Adrenal gland (tissue), 12 donors: ENCODE measurements around the gene CARD9. TPM values are rescaled to one million over a fixed set of nuclear protein-coding genes. Genes with fewer than 3 reads are reported as not detected.

Experiments
- DNase-seq, 7 donors: peaks; one replicate each; pipeline ENCODE4 v3.0.0-alpha.2; 2019 to 2020
- H3K27ac ChIP-seq, 5 donors: fragments of 200-600 bp; sonication (generic) in 4 of 5; 1 replicate in 3 of 5; 2 replicates in 2 of 5; pipeline versions ENCODE4 v1.5.1 to v1.8.0; 2016 to 2020; ENCODE audit warnings: mild to moderate bottlenecking in 1 of 5
- H3K27me3 ChIP-seq: fragments of 200-600 bp; 2 replicates; pipeline ENCODE4 v1.8.0; 2021
- H3K36me3 ChIP-seq, 2 donors: fragments of 200-600 bp; replicated peaks in 1 of 2; 1 replicate in 1 of 2; 2 replicates in 1 of 2; pipeline versions ENCODE4 v1.5.1 to v1.8.0; 2018 to 2022
- H3K4me1 ChIP-seq, 2 donors: fragments of 200-600 bp; replicated peaks in 1 of 2; 1 replicate in 1 of 2; 2 replicates in 1 of 2; pipeline versions ENCODE4 v1.5.1 to v1.8.0; 2018 to 2021
- H3K4me3 ChIP-seq, 4 donors: fragments of 200-600 bp; sonication (generic) in 3 of 4; one replicate each; pipeline ENCODE4 v1.5.1; 2016 to 2018
- H3K9me3 ChIP-seq, 3 donors: fragments of 200-600 bp; sonication (generic) in 1 of 3; replicated peaks in 1 of 3; 1 replicate in 2 of 3; 2 replicates in 1 of 3; pipeline versions ENCODE4 v1.5.1 to v1.8.0; 2016 to 2021
- POLR2A ChIP-seq, 2 donors: fragments of 450-650 bp; IDR thresholded peaks; one replicate each; pipeline ENCODE4 v1.6.1; 2017; ENCODE audit warnings: antibody characterized with exemption in 2 of 2, mild to moderate bottlenecking in 2 of 2, moderate library complexity in 1 of 2
- WGBS, 4 donors: extraction: QIAGEN DNeasy Blood & Tissue Kit in 2 of 4; methylation state at CpG; one replicate each; pipeline versions ENCODE4 v1.1.5 to v1.1.7; 2013 to 2017; 5-methylcytosine and 5-hydroxymethylcytosine counted together
- intact Hi-C, 2 donors: fragments of 100-400 bp; cut with DNase I; formaldehyde crosslinking; loops; one replicate each; pipeline versions ENCODE4 v1.14.1 to v1.15.0; 2022 to 2023
- polyA plus RNA-seq, 3 donors: library from polyadenylated mRNA; stranded (reverse); fragments of 200-250 nt in 2 of 3; fragments of 350-450 nt in 1 of 3; fragmentation: Illumina TruSeq in 1 of 3; extraction: RNeasy Lipid Tissue Mini Kit (QIAGEN cat#74804) in 1 of 3; gene quantifications; one replicate each; pipeline ENCODE4 v1.2.3, GENCODE V29; 2013 to 2014
- total RNA-seq, 9 donors: library from RNA; depleted of rRNA in 4 of 9; stranded (reverse); fragments of >200 nt in 4 of 9; fragments of 120-200 nt in 1 of 9; fragmentation: NEBNext Ultra II Directional in 1 of 9; extraction: Animal tissue kit (Norgen Biotek cat#: 25700) in 1 of 9; gene quantifications; one replicate each; pipeline versions ENCODE4 v1.1.0 to v1.2.4, GENCODE V29; 2013 to 2023
- TF ChIP-seq, protein P1 (sequence below), 6 experiments: fragments of 450-650 bp in 4 of 6; fragments of 200-600 bp in 2 of 6; sonication (generic) in 1 of 6; IDR thresholded peaks; 1 replicate in 5 of 6; 2 replicates in 1 of 6; pipeline versions ENCODE4 v1.5.1 to v1.8.0; 2016 to 2021; ENCODE audit warnings: antibody characterized with exemption in 6 of 6, mild to moderate bottlenecking in 2 of 6, moderate library complexity in 1 of 6
- donor health status: healthy with polysubstance abuse.
- donor health status: Bipolar disorder and iron deficiency.
- donor health status: DM: yes; HTN: yes; CAD: no.
- donor health status: DM: no; HTN: no; CAD: no.
- donor health status: DM: no; HTN: no; CAD: no.
- donor health status: DM: yes; HTN: yes; CAD: no.

Gene CARD9
- total and polyA plus RNA-seq, 12 donors: 0.35 to 10.6 (median 4.0) TPM

- peaks cover 0 to 49% of the 10 kb centered on the region in 2 donors for H3K36me3 ChIP-seq
- 87 to 96% (median 95%) methylated on average over 15 to 17 of the region's 17 CpGs; no CpG with 5 or more reads in 1 of the 4 donors for WGBS, 4 donors
- TF ChIP-seq POLR2A (IDR thresholded peaks at IDR 0.05): no peak
- no peaks in the 10 kb centered on the region for H3K4me1 ChIP-seq
- no peaks in the 10 kb centered on the region for H3K9me3 ChIP-seq
- no peak overlapping the region for H3K4me3 ChIP-seq
- no peak overlapping the region for H3K27ac ChIP-seq
- no peaks in the 10 kb centered on the region for H3K27me3 ChIP-seq
- intact Hi-C loops: no loop called here
- no peak for DNase-seq
Observed at GRCh38 chr9:136380381-136380780, 6.9 kb upstream of the CARD9 start.

DNA sequence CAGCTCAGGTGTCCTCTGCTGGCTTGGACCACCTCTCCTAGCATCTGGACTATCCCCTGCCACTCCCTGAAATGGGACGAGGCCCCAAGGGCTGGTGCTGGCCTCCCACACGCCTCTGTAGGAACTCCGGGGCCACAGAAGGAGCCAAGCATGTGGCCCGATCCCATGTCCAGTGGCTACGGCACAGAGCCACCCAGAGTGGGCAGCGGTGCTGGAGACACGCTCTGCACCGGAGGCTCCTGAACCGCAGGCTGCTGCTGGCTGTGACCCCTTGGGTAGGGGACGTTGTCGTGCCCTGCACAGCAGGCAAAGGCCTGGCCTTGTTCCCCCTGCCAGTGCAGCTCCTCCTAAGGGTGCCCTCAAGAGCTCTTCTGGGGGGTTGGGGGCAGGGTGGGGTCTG, 6.4 kb upstream of the CARD9 start:
- no peaks in the 10 kb centered on the region for H3K9me3 ChIP-seq
- H3K36me3 ChIP-seq: peaks cover 0 to 49% of the 10 kb centered on the region in 2 donors
- H3K27ac ChIP-seq: no peak overlapping the region
- H3K4me1 ChIP-seq: no peaks in the 10 kb centered on the region
- WGBS, 4 donors: 88 to 95% (median 88%) methylated on average over 5 to 11 of the region's 11 CpGs; no CpG with 5 or more reads in 1 of the 4 donors
- no peak for DNase-seq
- intact Hi-C loops: no loop called here
- H3K27me3 ChIP-seq: no peaks in the 10 kb centered on the region
- H3K4me3 ChIP-seq: no peak overlapping the region
- no peak for TF ChIP-seq POLR2A (IDR thresholded peaks at IDR 0.05)
- TF ChIP-seq, protein P1, sequence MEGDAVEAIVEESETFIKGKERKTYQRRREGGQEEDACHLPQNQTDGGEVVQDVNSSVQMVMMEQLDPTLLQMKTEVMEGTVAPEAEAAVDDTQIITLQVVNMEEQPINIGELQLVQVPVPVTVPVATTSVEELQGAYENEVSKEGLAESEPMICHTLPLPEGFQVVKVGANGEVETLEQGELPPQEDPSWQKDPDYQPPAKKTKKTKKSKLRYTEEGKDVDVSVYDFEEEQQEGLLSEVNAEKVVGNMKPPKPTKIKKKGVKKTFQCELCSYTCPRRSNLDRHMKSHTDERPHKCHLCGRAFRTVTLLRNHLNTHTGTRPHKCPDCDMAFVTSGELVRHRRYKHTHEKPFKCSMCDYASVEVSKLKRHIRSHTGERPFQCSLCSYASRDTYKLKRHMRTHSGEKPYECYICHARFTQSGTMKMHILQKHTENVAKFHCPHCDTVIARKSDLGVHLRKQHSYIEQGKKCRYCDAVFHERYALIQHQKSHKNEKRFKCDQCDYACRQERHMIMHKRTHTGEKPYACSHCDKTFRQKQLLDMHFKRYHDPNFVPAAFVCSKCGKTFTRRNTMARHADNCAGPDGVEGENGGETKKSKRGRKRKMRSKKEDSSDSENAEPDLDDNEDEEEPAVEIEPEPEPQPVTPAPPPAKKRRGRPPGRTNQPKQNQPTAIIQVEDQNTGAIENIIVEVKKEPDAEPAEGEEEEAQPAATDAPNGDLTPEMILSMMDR (IDR thresholded peaks at IDR 0.05): no peak

DNA sequence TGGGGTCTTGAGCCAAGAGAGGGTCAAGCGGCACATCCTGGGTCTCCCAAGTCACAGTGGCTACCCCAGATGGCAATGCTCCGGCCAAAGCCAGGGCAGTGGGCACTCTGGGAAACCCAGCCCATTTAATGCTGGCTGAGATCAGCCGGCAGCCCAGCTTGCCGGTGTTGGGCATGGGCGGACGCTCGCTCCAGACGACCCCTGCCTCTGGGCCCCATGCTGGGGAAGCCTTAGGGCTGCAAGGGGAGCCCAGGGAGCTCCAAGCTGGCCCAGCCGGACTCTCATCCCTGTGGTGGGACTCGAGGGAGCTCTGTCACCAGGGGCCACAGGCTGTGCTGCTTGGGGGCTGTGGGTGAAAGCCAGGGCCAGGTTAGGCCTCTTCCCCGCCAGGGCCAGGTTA, 5.9 kb upstream of the CARD9 start:
- H3K9me3 ChIP-seq: no peaks in the 10 kb centered on the region
- WGBS, 4 donors: 90 to 97% (median 96%) methylated on average over 2 to 11 of the region's 11 CpGs; no CpG with 5 or more reads in 1 of the 4 donors
- TF ChIP-seq, protein P1 (IDR thresholded peaks at IDR 0.05): no peak
- TF ChIP-seq POLR2A (IDR thresholded peaks at IDR 0.05): no peak
- H3K4me3 ChIP-seq: no peak overlapping the region
- no peaks in the 10 kb centered on the region for H3K27me3 ChIP-seq
- DNase-seq: no peak
- no peaks in the 10 kb centered on the region for H3K4me1 ChIP-seq
- intact Hi-C loops: no loop called here
- H3K27ac ChIP-seq: no peak overlapping the region
- H3K36me3 ChIP-seq: peaks cover 0 to 47% of the 10 kb centered on the region in 2 donors

GRCh38 chr9:136379003-136379287, 5.5 kb upstream of the CARD9 start:
- no peaks in the 10 kb centered on the region for H3K27me3 ChIP-seq
- H3K9me3 ChIP-seq: no peaks in the 10 kb centered on the region
- H3K27ac ChIP-seq: no peak overlapping the region
- WGBS, 4 donors: 79 to 100% (median 87%) methylated on average over 1 to 18 of the region's 18 CpGs
- no peak overlapping the region for H3K4me3 ChIP-seq
- intact Hi-C loops: no loop called here
- DNase-seq: no peak
- H3K4me1 ChIP-seq: no peaks in the 10 kb centered on the region
- H3K36me3 ChIP-seq: peaks cover 0 to 43% of the 10 kb centered on the region in 2 donors
- TF ChIP-seq, protein P1 (IDR thresholded peaks at IDR 0.05): no peak
- no peak for TF ChIP-seq POLR2A (IDR thresholded peaks at IDR 0.05)

GRCh38 chr9:136378170-136379002, 4.9 kb upstream of the CARD9 start:
- Histone ChIP-seq H3K4me1 (no peaks in the 10 kb centered on the region), H3K4me3 (no peak overlapping the region)
- 66 to 79% (median 75%) methylated on average over 13 to 28 of the region's 28 CpGs for WGBS, 4 donors

More at GRCh38 chr9:136378170-136379002, 4.9 kb upstream of the CARD9 start:
- intact Hi-C loops: no loop called here
- H3K27ac ChIP-seq: no peak overlapping the region
- H3K36me3 ChIP-seq: peaks cover 0 to 40% of the 10 kb centered on the region in 2 donors
- H3K27me3 ChIP-seq: no peaks in the 10 kb centered on the region
- peak in 2 of 7 donors; percentile 8 to 34 for DNase-seq
- no peaks in the 10 kb centered on the region for H3K9me3 ChIP-seq
- no peak for TF ChIP-seq POLR2A (IDR thresholded peaks at IDR 0.05)
